HL-60/S4 (cell line): ENCODE data around the gene ZBTB3.
"Not testable (repeated sequence)": the region's sequence is repeated elsewhere in the genome, so short reads cannot be mapped to it uniquely, and the experiment has no call there.

Experiments used
- in situ Hi-C: fragments of 300-500 bp; cut with MboI; formaldehyde crosslinking; loops from 2 replicates; pipeline ENCODE4 v1.14.3; 2022; ENCODE audit warnings: low sequenced_read_pairs

The ZBTB3 gene

DNA sequence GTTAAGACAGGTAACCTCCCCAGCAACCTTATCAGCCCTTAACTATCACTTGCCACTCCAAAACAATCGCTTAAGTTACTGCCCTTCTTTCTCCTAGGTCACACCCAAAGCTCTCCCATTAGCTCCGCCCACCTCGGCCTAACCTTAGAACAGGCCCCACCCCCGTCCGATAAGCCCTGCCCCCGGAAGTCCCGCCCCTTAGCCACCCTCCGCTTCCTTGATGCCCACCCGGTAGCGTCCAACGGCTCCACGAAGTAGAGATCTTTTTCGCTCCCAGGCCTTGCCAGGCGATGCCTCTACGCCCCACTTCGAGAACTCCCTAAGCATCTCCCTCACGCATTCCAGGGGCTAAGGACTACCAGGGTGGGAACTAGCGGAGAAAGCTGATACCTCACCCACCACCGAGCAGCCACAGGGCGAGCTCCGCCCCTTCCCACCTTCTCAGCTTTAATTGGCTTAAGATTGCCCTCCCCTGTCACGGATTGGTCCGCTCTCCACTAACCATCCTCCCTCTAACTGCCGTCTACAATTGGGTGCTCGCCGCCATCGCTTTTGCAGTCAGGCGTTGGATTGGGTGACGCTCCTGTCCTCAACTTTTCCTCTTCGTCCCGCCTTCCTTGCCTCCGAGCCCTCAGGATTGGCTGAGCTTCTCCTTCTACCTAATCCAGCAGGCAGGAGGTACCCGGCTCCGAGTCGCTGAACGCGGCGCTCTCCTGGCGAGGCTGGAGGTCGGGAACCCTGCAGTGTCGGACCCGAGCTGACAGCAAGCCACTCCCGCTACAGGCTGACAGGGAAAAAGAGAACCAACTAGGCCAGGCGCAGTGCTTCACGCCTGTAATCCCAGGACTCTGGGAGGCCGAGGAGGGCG is at the start of gene ZBTB3:
TSS of gene ZBTB3 (minus strand) at position 425 of the 868 bp plus-strand sequence. CDS start 496 bp downstream, outside the sequence.
- in situ Hi-C loops, result no loop called here

DNA sequence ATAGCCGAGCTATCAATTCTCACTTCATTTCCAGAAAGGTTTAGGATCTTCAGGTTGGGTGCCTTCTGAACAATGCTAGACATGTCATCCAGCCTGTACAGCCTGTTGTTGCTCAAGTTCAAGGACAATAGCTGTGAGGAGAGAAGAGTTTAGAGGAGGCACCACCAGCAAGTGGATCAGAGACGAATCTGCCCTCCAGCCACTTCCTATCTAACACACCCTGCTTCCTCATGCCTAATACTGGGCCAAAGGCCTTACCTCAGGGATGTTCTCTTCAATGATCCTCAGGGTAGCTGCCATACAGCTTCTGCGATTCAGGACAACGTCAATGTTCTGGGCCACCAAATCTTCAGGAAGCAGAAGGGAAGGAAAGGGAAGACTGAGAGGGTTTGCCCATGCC is 47.1 kb upstream of the ZBTB3 start:
- in situ Hi-C loops, result no loop called here

DNA sequence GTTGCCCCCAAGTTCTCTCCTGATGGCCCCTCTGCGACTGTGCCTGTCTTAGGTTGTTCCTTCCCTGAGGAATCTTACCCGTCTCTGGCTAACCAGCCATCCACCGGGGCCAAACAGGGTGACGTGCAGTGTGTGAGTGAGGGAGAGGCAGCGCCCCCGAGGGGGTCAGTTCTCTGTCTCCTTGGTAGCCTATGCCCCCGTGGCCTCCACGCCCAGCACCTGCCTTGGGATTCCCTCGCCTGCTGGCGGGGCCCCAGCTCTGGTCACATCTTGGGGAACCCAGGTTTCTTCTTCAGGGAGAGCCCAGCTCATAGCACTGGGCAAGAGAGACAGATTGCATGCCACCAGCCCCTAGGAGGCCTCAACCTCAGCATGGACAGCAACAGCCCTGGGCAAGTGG is 45.5 kb upstream of the ZBTB3 start:
- in situ Hi-C loops, result no loop called here

DNA sequence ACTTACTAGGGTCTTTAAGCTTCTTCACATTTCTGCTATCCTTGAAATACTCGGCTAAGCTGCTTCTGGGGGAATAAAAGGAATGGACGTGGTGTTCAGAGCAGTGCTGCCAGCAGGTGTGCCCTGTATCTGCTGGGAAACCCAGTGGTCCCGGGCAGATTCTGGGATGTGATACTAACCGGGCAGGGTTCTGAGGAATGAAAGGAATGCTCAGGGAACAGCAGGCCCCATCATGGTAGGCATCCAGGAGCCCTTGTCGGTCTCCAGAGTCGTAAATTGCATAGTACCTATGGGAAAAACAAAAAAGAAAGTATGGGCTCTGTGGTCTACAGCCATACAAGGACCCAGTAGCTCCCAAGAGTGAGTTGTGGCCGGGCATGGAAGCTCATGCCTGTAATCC is 42.3 kb upstream of the ZBTB3 start:
- in situ Hi-C loops, result no loop called here

DNA sequence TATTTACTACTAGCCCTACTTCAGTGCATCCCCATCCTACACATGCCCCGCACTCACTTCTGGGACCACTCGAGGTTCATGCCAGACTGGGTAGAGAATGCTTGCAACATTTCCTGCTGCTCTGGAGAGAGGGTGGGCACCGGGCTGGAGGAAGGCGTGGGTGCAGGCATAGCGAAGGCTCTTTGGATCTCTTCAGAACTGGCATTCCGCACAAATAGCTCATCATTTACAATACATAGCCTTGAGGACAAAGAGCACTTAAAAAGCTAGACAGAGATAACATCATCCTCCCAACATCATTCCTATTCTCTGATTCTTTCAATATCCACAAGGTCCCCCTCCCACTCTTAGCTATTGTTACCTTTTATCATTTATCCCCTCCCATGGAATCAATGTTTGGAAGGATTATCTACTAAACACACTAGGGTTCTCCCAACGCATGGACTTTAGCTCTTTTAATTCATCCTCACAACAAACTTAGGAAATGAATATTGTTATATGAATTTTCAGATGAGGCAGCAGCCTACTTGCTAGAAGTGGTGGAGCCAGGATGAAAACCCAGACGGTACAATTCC is 40.3 kb upstream of the ZBTB3 start:
- in situ Hi-C loops, result no loop called here

DNA sequence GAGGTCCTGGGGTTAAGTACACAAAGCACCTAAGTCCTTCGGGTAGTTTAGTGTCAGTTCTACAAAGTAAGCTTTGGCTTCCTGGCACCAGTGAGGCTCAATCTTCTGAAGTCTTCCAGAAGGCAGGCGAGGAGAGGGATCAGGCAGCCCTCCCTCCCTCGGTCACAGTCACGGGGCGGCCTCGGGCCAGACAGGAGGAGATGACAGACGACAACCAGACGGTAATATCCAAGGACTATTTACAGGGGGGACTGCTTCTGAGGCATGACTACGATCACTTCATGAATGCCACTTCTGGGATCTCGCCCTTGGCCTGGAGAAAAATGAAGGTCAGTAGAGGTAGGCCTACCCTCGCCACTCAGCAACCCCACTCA is 38.2 kb upstream of the ZBTB3 start:
- in situ Hi-C loops, result no loop called here

DNA sequence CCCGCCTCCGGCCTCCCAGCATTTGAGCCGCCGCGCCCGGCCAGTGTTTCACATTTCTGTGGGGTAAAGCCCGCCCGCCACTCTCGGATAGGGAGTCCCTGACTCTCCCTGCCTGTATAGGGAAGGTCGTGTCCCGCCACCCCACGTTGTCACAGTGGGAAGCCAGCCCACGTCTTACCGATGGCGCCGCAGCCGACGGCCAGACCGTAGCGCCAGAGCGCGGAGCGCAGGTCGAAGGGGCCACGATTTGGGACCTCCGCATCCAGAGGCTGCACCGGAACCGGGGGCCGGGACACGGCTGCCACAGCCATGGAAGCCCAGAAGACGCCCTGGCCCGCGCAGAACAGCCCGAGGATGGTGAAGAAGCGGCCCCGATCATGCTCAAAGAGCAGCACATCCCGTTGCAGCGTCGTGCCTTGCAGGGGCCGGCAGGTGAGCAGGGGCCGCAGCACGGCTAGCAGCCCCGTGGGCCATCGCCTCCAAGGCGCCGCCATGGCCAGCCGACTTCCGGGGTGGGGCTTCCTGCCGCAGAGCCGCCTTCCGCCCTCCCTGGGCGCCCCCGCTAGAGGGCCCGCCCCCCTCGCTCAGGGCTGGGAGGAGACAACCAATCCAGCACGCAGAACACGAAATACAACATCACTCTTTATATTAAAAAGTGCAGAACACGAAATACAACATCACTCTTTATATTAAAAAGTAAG is 37.7 kb upstream of the ZBTB3 start, which contains the start of gene TMEM223:
TSS of gene TMEM223 (minus strand) at position 506 of the 701 bp plus-strand sequence. CDS start at position 494, 12 bp downstream.
- in situ Hi-C loops, result no loop called here

DNA sequence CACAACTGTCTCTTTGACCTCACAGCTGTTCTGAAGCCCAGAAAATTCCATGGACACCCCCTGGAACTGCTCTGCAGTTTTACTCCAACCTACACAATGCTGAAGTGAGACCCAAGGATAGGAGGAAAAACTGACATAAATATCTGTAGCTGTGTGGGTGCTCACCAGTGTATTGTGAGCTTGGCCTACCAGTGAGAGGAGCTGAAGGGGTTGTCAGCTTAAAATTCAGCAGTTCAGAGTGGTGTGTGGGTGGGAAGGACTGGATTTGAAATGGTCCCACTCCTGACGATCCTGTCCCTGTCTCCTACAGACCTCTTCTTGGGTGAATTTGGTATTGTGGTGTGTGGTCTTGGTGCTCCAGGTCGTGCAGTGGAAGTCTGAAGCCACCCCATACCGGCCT is 35.6 kb upstream of the ZBTB3 start:
- in situ Hi-C loops, result no loop called here

DNA sequence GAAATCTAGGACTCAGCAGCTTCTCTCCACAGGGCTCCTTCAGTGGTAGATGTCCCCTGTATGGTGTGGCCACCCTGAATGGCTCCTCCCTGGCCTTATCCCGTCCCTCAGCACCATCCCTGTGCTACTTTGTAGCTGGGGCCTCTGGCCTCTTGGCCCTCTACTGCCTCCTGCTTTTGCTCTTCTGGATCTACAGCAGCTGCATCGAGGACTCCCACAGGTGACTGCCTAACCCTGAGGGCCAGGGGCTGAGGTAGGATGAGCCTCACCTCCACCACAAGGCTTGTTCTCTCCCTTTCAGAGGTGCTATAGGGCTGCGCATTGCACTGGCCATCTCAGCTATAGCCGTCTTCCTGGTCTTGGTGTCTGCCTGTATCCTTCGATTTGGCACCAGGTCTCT is 35.0 kb upstream of the ZBTB3 start:
- in situ Hi-C loops, result no loop called here

DNA sequence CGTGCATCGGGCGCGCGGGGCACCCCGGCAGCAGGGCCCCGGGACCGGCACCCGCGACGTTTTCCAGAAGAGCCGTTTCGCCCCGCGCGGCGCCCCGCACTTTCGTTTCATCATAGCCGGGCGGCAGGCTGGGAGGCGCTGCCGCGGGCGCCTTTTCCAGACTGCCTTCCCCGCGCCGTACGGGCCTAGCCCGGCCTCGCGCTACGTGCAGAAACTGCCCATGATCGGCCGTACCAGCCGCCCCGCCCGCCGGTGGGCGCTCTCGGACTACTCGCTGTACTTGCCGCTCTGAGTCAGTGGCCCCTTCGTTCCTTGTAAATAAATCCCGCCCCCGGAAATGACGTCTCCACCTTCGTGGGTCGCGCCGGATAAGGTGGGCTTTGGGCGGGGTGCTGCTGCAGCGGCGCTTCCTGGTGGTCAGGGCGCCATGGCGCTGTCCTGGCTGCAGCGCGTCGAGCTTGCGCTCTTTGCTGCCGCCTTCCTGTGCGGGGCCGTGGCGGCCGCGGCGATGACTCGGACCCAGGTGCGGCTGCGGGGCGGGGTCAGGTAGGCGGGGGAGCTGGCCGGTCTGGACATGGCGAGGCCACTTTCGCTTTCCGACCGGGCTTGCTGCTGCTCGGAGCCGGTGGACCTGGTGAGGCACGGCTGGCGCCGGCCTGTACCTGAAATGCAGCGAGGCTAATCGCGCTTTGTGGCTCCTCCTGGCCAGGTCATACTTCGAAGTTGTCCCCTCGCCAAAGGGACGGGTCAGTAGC is 33.2 kb upstream of the ZBTB3 start, which contains the start of gene TMEM179B:
TSS of gene TMEM179B (plus strand) at position 398 of the 755 bp plus-strand sequence. CDS start at position 428, 30 bp downstream.
- in situ Hi-C loops, result no loop called here

DNA sequence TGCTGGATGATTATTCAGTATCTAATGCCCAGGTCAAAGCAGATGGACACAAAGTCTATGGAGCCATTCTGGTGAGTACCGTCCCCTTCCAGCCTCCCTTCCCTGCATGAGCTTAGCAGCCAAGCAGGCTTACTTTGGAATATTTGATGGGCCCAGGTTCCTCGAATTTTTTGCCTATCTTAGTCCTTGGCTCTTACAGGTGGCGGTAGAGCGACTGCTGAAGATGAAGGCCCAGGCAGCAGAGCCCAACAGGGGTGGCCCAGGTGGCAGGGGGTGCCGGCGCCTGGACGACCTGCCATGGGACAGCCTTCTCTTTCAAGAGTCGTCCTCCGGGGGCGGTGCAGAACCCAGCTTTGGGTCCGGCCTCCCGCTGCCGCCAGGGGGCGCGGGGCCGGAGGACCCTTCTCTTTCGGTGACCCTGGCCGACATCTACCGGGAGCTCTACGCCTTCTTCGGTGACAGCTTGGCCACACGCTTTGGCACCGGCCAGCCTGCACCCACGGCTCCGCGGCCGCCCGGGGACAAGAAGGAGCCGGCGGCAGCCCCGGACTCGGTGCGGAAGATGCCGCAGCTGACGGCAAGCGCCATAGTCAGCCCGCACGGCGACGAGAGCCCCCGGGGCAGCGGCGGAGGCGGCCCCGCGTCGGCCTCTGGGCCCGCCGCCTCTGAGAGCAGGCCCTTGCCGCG is 32.5 kb upstream of the ZBTB3 start:
- in situ Hi-C loops, result no loop called here

DNA sequence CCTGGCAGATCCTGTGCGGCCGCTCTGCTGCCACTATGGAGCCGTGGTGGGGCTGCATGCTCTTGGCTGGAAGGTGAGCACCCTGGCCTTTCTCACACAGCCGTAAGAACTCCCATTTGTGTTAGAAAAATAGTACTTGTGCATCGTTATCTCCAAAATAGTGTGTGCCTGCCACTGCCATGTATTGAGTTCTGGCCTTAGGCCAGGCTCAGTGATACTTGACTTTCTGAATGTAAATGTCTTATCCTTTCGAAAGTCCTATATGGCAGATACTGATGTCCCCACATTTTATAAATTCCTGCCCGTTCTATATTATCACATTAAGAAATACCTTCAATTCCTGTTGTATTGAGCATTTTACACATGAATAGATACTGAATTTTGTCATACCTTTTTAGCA is 28.8 kb upstream of the ZBTB3 start:
- in situ Hi-C loops, result no loop called here

DNA sequence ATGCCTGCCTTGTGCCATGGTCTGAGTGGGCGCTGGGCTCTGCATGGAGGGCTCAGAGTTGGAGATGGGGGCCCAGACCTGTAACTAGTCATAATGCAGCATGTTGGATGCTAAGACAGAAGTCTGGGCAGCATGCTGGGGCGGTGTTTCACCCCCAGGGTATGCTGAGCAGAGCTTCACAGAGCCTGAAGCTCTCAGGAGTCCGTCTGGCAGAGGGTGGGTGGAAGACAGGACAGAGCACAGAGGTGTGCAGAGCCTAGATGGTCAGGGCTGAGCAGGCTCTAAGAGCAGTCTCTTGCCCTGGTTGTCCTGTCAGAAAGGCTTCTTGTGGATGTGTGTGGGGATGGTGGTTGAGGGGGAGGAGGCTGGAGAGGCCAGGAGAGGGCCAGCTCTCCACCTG is 24.5 kb upstream of the ZBTB3 start:
- in situ Hi-C loops, result no loop called here

DNA sequence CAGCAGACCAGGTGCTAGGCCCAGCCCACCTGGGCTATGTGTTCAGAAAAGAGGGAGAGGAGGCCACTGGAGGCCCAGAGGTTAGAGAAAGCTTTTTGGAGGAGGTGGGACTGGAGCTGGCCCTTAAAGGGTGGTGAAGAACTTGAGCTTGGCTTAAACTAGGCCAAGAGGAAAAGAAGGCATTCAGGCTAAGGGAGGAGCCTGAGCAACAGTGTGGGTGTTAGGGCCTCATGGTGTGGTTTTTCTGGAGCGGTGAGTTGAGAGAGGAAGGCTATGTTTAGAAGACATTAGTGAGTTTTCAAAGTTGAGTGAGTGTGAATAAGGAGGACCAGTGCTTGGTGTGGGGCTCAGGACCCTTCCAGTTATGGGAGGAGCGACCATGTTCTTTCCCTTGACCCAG is 23.4 kb upstream of the ZBTB3 start:
- in situ Hi-C loops, result no loop called here

DNA sequence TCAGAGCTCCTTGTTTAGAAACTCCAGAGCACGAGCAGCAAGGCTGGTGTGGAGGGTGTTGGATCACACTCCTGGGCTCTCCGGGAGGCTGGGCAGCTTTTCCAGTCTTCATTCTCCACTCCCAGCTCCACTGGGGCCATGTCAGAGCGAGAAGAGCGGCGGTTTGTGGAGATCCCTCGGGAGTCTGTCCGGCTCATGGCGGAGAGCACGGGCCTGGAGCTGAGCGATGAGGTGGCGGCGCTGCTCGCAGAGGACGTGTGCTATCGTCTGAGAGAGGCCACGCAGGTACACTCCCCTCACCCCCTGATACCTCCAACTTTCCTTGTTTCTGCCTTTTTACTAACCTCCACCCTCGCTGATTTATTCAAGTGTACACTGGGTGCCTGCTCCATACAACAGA is 21.7 kb upstream of the ZBTB3 start:
- in situ Hi-C loops, result no loop called here

DNA sequence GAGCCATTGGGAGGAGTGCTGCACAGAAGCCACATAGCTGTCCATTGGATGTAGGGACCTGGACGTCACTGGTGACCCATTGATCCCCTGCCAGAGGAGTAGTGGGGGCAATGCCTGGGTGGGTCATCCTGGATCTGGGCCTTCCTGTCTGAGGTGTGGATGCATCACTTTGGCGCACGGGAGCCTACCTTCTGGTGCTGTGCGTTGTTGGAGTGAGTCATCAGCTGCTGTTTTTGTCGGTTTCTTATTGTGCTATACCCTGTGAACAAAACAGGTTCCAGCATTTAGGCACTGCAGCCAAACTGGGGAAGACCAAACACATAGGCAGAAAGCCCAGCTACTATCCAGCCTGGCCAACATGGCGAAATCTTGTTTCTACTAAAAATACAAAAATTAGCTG is 20.4 kb upstream of the ZBTB3 start:
- in situ Hi-C loops, result no loop called here

DNA sequence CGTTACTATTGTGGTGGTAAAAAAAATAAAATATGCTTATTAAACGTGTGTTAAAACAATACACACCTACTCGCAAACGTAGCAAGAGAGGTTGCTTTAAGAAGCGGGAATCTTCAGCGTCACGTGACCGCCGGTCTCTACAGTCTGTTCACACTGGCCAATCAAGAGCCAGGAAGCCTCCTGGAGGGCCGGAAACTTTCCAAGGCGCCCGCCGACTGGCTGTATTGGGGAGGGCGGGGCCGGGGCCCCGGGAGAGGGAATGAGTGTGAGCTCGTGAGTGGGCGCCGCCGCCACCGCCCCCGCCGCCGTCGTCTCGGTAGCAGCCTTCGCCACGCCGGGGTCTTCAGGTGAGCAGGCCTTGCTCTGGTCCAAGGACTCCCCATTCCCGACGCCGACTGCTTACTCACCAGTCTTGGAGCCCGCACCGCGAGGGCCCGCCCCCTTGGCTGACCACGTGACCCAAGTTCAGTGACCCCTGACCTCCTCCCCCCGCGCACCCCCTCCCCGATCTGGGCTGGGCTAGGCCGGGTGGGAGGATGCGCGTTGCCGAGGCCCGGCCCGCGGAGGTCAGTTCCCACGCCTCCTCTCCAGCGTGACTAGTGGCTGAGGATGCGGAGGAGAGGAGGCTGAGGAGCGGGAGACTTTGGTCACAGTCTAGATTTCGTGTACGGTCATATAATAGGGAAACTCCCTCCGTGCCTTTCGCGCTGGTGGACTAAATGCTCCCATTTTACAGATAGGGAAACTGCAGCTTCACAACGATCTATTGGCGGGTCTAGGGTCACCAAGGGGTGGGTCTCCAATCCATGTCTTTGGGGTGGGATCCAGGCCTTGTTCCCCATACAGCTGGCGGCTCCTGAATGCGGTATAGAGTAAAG is 17.4 kb upstream of the ZBTB3 start, which contains the start of gene TAF6L:
TSS of gene TAF6L (plus strand) at position 253 of the 878 bp plus-strand sequence. CDS start 4,388 bp downstream, outside the sequence.
- in situ Hi-C loops, result no loop called here

DNA sequence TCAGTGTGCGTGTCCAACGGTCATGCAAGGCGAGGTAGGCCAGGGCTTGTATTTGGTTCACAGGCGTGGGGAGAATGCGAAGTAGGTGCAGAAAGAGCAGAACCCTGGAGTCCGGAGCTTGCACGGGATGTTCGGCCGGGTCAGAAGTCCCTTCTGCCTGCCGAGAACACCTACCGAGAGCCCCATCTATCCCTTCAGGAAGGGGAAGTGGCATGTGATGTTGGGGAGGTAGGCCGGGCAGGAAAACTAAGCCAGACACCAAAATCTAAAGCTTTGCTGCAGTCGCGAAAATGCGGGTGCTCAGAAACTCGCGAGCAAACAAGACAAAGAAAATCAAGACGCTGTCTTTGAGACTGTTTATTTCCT is 16.8 kb upstream of the ZBTB3 start:
- in situ Hi-C loops, result no loop called here

DNA sequence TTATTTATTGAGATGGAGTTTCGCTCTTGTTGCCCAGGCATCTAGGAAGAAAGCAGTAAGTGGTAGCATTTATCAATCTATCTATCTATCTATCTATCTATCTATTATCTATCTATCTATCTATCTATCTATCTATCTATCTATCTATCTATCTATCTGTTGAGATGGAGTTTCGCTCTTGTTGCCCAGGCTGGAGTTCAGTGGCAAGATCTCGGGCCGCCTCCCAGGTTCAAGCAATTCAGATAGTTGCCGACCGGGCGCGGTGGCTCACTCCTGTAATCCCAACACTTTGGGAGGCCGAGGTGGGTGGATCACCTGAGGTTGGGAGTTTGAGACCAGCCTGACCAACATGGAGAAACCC is 6.9 kb upstream of the ZBTB3 start:
- in situ Hi-C loops, result not testable (repeated sequence)
